Colonic mucosa (tissue), 4 donors: ENCODE results near the gene ADGRB2. TPM values are rescaled to one million over a fixed set of nuclear protein-coding genes. Genes with fewer than 3 reads are reported as not detected.

Experiments used
- DNase-seq: peaks from one replicate; pipeline ENCODE4 v3.0.0-alpha.2; 2020
- H3K27ac ChIP-seq: fragments of 200-600 bp; one replicate; pipeline ENCODE4 v1.8.0; 2021
- H3K27me3 ChIP-seq: fragments of 200-600 bp; one replicate; pipeline ENCODE4 v1.8.0; 2021
- H3K36me3 ChIP-seq: fragments of 200-600 bp; one replicate; pipeline ENCODE4 v1.8.0; 2021
- H3K4me1 ChIP-seq: fragments of 200-600 bp; one replicate; pipeline ENCODE4 v1.8.0; 2021; ENCODE audit warnings: mild to moderate bottlenecking
- H3K4me3 ChIP-seq: fragments of 200-600 bp; one replicate; pipeline ENCODE4 v1.8.0; 2021
- H3K9ac ChIP-seq, 2 donors: one replicate each; pipeline ENCODE4 v1.7.0; 2013; ENCODE audit warnings: control low read depth in 2 of 2, low read depth in 2 of 2, low read length in 2 of 2
- H3K9me3 ChIP-seq: fragments of 200-600 bp; one replicate; pipeline ENCODE4 v1.8.0; 2021
- intact Hi-C: fragments of 100-400 bp; cut with DNase I; formaldehyde crosslinking; loops from one replicate; pipeline ENCODE4 v1.14.1; 2022
- total RNA-seq, 2 donors: library from RNA; stranded (reverse); fragmentation: NEBNext Ultra II Directional in 1 of 2; extraction: Animal tissue kit (Norgen Biotek cat#: 25700) in 1 of 2; gene quantifications; one replicate each; pipeline ENCODE4 v1.2.1, GENCODE V29; 2021
- TF ChIP-seq, protein P1 (sequence below): fragments of 200-600 bp; IDR thresholded peaks from one replicate; pipeline ENCODE4 v1.8.0; 2022; ENCODE audit warnings: antibody characterized with exemption, mild to moderate bottlenecking
- donor health status: healthy.
- donor health status: DM: no; HTN: no; CAD: no.
- donor health status: DM: no; HTN: no; CAD: no.

ADGRB2 gene
- total RNA-seq, 2 donors from 2014 or later: 0.59 to 1.6 TPM

DNA sequence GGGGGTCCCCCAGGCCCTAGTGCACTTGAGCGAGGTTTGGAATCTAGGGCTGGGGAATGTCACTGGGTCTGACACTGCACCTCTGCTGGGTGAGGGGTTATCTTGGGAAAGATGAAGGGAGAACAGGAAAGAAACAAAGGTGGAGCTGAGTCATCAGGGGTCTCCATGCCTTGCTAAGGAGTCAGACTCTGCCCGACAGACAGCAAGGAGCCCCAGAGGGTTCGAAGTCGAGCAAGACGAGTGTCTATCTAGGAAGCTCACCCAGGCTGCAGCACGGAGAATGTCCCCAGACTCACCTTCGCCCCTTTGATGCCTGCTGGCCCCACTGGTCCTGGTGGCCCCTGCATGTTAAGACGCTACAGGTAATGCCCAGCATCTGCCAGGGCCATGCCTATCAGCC lies 78.3 kb downstream of the ADGRB2 start:
- intact Hi-C loops: no loop called here
- Histone ChIP-seq H3K9ac (no peak overlapping the region), H3K4me1 (no peaks in the 10 kb centered on the region), H3K9me3 (no peaks in the 10 kb centered on the region), H3K27ac (no peak overlapping the region), H3K4me3 (no peak overlapping the region), H3K36me3 (no peaks in the 10 kb centered on the region), H3K27me3 (no peaks in the 10 kb centered on the region)
- TF ChIP-seq, protein P1, sequence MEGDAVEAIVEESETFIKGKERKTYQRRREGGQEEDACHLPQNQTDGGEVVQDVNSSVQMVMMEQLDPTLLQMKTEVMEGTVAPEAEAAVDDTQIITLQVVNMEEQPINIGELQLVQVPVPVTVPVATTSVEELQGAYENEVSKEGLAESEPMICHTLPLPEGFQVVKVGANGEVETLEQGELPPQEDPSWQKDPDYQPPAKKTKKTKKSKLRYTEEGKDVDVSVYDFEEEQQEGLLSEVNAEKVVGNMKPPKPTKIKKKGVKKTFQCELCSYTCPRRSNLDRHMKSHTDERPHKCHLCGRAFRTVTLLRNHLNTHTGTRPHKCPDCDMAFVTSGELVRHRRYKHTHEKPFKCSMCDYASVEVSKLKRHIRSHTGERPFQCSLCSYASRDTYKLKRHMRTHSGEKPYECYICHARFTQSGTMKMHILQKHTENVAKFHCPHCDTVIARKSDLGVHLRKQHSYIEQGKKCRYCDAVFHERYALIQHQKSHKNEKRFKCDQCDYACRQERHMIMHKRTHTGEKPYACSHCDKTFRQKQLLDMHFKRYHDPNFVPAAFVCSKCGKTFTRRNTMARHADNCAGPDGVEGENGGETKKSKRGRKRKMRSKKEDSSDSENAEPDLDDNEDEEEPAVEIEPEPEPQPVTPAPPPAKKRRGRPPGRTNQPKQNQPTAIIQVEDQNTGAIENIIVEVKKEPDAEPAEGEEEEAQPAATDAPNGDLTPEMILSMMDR: no peak
- no peak for DNase-seq

DNA sequence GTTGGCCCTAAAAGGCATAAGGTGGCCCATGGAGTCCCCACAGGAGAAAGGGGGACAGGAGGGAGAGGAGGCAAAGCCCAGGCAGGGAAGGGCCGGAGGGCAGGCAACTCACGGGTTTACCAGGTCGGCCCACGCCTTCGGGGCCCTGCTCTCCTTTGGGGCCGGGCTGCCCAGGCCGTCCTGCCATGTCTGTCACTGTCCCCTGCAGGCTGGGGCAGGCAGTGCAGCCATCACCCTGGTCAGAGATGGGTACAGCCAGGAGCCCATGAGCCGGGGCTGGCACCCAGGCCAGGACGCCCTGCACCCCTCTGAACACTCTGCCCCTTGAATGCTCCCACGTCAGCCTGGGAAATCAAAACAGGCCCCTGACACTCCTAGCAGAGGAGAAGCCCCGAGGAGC lies 80.1 kb downstream of the ADGRB2 start:
- Histone ChIP-seq H3K4me1 (no peaks in the 10 kb centered on the region), H3K9me3 (no peaks in the 10 kb centered on the region), H3K4me3 (no peak overlapping the region), H3K36me3 (no peaks in the 10 kb centered on the region), H3K9ac (no peak overlapping the region), H3K27ac (no peak overlapping the region), H3K27me3 (no peaks in the 10 kb centered on the region)
- TF ChIP-seq, protein P1: peak; percentile 54
- intact Hi-C loops: no loop called here
- DNase-seq: peak; percentile 49

DNA sequence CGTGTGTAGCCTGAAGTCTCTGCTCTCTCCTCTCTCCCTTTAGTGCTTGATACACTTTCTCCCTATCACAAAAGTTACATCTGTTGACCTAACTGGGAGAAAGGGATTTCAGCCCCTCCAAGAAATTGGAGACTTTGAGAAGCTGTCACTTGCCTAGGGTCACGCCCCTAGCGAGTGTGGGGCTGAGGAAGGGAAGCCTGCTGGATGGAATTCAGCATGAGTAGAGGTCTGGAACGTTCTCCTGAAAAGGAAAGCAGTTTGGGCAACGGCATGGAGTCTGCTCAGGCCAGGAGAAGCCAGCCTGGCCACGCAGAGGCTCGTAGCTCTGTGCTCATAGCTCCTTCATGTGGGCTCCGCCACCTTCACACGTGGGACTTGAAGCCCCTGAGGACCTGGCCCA lies 82.7 kb downstream of the ADGRB2 start:
- no peaks in the 10 kb centered on the region for H3K27me3 ChIP-seq
- no peaks in the 10 kb centered on the region for H3K9me3 ChIP-seq
- no peak for DNase-seq
- H3K4me1 ChIP-seq: no peaks in the 10 kb centered on the region
- no peak overlapping the region for H3K9ac ChIP-seq
- TF ChIP-seq, protein P1: no peak
- H3K4me3 ChIP-seq: no peak overlapping the region
- intact Hi-C loops: no loop called here
- no peaks in the 10 kb centered on the region for H3K36me3 ChIP-seq
- H3K27ac ChIP-seq: no peak overlapping the region

DNA sequence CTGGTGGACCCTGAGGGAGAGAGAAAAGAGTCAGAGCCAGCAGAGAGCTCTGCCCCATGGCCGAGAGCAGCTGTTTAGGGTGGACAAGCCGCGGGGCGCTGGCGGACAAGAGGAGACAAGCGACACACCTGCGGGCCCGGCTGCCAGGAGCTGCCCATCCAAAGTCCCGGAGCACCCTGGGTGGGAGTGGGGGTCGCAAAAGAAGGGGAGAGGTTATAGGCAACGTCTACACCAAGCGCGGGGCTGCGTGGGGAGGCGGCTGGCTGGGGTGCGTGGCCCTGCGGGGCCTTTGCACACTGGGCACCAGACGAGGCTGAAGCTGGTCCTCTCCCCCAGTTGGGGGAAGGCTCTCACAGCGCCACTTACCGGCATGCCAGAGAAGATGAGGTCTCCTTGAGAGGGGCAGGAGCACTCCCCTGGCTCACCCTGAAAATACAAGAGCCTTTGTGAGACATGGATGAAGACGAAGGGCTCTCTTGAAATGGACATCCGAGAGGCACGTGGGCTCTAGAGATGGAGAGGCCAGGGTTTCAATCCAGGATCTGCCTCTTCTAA lies 84.4 kb downstream of the ADGRB2 start:
- Histone ChIP-seq H3K9me3 (no peaks in the 10 kb centered on the region), H3K27ac (no peak overlapping the region), H3K4me1 (no peaks in the 10 kb centered on the region), H3K4me3 (no peak overlapping the region), H3K27me3 (no peaks in the 10 kb centered on the region), H3K9ac (no peak overlapping the region), H3K36me3 (no peaks in the 10 kb centered on the region)
- intact Hi-C loops: no loop called here
- DNase-seq: no peak
- TF ChIP-seq, protein P1: no peak

DNA sequence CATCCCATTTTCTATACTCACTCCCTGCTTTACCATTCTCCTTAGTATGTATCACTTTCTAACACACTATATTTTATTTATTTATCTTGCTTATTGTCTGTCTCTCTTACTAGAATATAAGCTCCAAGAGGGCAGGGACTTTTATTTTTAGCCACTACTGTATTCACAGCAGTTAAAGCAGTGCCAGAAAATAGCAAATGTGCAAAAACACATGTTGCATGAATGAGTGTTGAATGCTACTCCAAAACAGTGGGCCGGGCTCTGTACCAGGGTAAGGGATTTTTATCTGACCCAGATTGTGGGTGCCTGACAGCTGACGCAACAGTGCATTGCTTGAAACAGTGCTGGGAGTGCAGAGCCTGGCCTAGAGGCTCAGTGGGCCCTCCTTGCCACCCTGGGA lies 85.0 kb downstream of the ADGRB2 start:
- DNase-seq: no peak
- intact Hi-C loops: no loop called here
- Histone ChIP-seq H3K36me3 (no peaks in the 10 kb centered on the region), H3K4me1 (no peaks in the 10 kb centered on the region), H3K9ac (no peak overlapping the region), H3K27ac (no peak overlapping the region), H3K4me3 (no peak overlapping the region), H3K27me3 (no peaks in the 10 kb centered on the region), H3K9me3 (no peaks in the 10 kb centered on the region)
- TF ChIP-seq, protein P1: no peak
